ENCODE measurements around the gene RAB3GAP2.

- TF ChIP-seq CTCF (IDR thresholded peaks at IDR 0.05 in 8 of 11, conservative IDR thresholded peaks at IDR 0.05 in 3 of 11) (no peak), POLR2A (IDR thresholded peaks at IDR 0.05) (no peak)
Measured at GRCh38 chr1:220239213-220239612, 33.0 kb downstream of the RAB3GAP2 start.

All from spleen (tissue), 7 donors.